Measurements from ENCODE around the gene ADRB1.

ADRB1 gene

GRCh38 chr10:114094795-114095194 lies 51.1 kb downstream of the ADRB1 start:
- no peak for DNase-seq (ENCODE audit: low read depth in 2 of 2)

GRCh38 chr10:114095559-114096337 lies 52.1 kb downstream of the ADRB1 start:
- no peak for DNase-seq (ENCODE audit: low read depth in 2 of 2)
